Colon (tissue), 2 donors: ENCODE data around the gene REEP6.
"Not testable (repeated sequence)": the region's sequence is repeated elsewhere in the genome, so short reads cannot be mapped to it uniquely, and the experiment has no call there.

Experiments
- FAIRE-seq: peaks from 2 replicates; lab custom pipeline; 2012; peaks lifted over from hg19 to GRCh38; lab: Jason Lieb, UNC
- donor health status: control.
- donor health status: control.

The REEP6 gene

GRCh38 chr19:1490311-1491113, 469 bp upstream of the REEP6 start, which contains the start of gene PCSK4:
TSS of gene PCSK4 (minus strand) at chr19:1490350. CDS start at chr19:1490346, 4 bp downstream.
- peak; percentile 31 for FAIRE-seq

GRCh38 chr19:1491849-1492170, 829 bp downstream of the REEP6 start:
- FAIRE-seq = no peak

GRCh38 chr19:1492474-1493006, 1.6 kb downstream of the REEP6 start:
- no peak for FAIRE-seq

- no peak for FAIRE-seq
These were observed 3.3 kb downstream of the REEP6 start for GRCh38 chr19:1494115-1494815.

GRCh38 chr19:1495051-1495798, 4.2 kb downstream of the REEP6 start:
- no peak for FAIRE-seq

- FAIRE-seq = no peak
These were observed 5.1 kb downstream of the REEP6 start for GRCh38 chr19:1495799-1496713.

- FAIRE-seq = no peak
These were observed 6.0 kb downstream of the REEP6 start for GRCh38 chr19:1496714-1497577.

- no peak for FAIRE-seq
These were observed 6.7 kb downstream of the REEP6 start for GRCh38 chr19:1497578-1498235.

GRCh38 chr19:1499231-1499630, 8.2 kb downstream of the REEP6 start:
- not testable (repeated sequence) for FAIRE-seq

- no peak for FAIRE-seq
These were observed 10.2 kb downstream of the REEP6 start for GRCh38 chr19:1501200-1501595.

- FAIRE-seq = no peak
These were observed 11.6 kb downstream of the REEP6 start for GRCh38 chr19:1502433-1503088.

GRCh38 chr19:1503089-1503924, 12.3 kb downstream of the REEP6 start:
- FAIRE-seq = no peak

- no peak for FAIRE-seq
These were observed 13.2 kb downstream of the REEP6 start for GRCh38 chr19:1503925-1504773.

- no peak for FAIRE-seq
These were observed 14.0 kb downstream of the REEP6 start for GRCh38 chr19:1505012-1505411.

- no peak for FAIRE-seq
These were observed 15.3 kb downstream of the REEP6 start for GRCh38 chr19:1505991-1506881.

- no peak for FAIRE-seq
These were observed 16.2 kb downstream of the REEP6 start for GRCh38 chr19:1507192-1507660.
